ENCODE data around the gene ZNF574. TPM values are rescaled to one million over a fixed set of nuclear protein-coding genes. Genes with fewer than 3 reads are reported as not detected.

ZNF574 gene
- total and polyA plus RNA-seq, 2 of the 8 experiments (the other 6 are each of a cell fraction or from before 2014, with no cell fraction given), result 27.0 to 38.8 TPM

DNA sequence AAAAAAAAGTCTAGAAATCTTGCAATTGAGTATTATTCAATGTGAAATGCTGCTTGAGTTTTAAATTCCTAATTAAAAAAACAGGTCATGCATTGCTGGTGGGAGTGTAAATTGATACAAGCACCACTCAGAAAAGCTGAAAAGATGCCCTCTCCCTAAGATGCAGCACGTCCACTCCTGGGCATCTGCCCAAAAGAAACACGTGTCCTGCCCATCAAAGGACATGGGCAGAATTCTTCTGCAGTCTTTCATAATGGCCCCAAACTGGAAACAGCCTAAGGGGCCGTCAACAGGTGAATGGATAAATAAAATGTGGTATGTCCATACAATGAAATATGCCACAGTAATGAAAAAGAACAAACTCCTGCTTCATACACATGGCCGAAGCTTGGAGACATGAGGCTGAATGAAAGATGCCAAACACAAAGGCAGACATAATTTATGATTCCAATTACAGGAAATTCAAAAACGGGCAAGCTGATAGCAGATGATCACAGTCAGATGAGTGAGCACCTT lies 48.5 kb downstream of the ZNF574 start:
- no peak overlapping the region for H2AK5ac ChIP-seq (ENCODE audit: low read depth, low read length)
- no peak overlapping the region for H4K8ac ChIP-seq (ENCODE audit: extremely low read depth, insufficient read depth, low read length)
- H3K27me3 ChIP-seq (replicated peaks in 1 of 4; ENCODE audit: control insufficient read depth in 3 of 4, extremely low read depth in 1 of 4, insufficient read depth in 3 of 4, low read length in 3 of 4), result no peaks in the 10 kb centered on the region; a peak in 1 of 7 replicates
- WGBS, 2 experiments (ENCODE audit: extremely low coverage in 1 of 2, insufficient coverage in 1 of 2, insufficient read length in 1 of 2, insufficient replicate concordance in 2 of 2, low coverage in 1 of 2, low lambda C conversion rate in 2 of 2, missing lambda C conversion rate in 1 of 2), result 82% methylated on average over 5 of the region's 5 CpGs; no CpG with 5 or more reads in 1 of the 2 experiments
- no peaks in the 10 kb centered on the region for H3K79me1 ChIP-seq (ENCODE audit: low read depth, low read length)
- no peak overlapping the region for H3K23ac ChIP-seq (ENCODE audit: insufficient read length)
- H2BK15ac ChIP-seq (ENCODE audit: low read length), result no peak overlapping the region
- H2BK120ac ChIP-seq (replicated peaks; ENCODE audit: low read depth, low read length), result no peak overlapping the region
- no peak for TF ChIP-seq TCF12 (IDR thresholded peaks at IDR 0.05; ENCODE audit: low read depth, low read length)
- no peak for TF ChIP-seq FOSL1 (IDR thresholded peaks at IDR 0.05; ENCODE audit: insufficient read depth, low read depth, low read length)
- no peak for TF ChIP-seq MAFK (IDR thresholded peaks at IDR 0.05; ENCODE audit: low read depth, low read length)
- TF ChIP-seq CEBPB (IDR thresholded peaks at IDR 0.05; ENCODE audit: low read depth, low read length), result no peak
- no peak for TF ChIP-seq CREB1 (IDR thresholded peaks at IDR 0.05)
- no peak for TF ChIP-seq TBP (IDR thresholded peaks at IDR 0.05; ENCODE audit: low read depth, low read length)
- TF ChIP-seq BACH1 (IDR thresholded peaks at IDR 0.05; ENCODE audit: low read length), result no peak
- TF ChIP-seq POLR2AphosphoS5 (IDR thresholded peaks at IDR 0.05; ENCODE audit: low read depth, low read length), result no peak
- TF ChIP-seq RNF2 (IDR thresholded peaks at IDR 0.05; ENCODE audit: borderline replicate concordance, low read depth, low read length, missing control alignments, poor library complexity, severe bottlenecking), result no peak
- no peak for TF ChIP-seq SP2 (IDR thresholded peaks at IDR 0.05; ENCODE audit: low read length)
- no peak for TF ChIP-seq KDM1A (IDR thresholded peaks at IDR 0.05; ENCODE audit: borderline replicate concordance, low read length)
- no peak for TF ChIP-seq TEAD4 (IDR thresholded peaks at IDR 0.05; ENCODE audit: low read depth, low read length)
- no peak overlapping the region for H3K4me3 ChIP-seq (ENCODE audit: extremely low read depth in 1 of 4, insufficient read depth in 2 of 4, low read depth in 3 of 4, low read length in 4 of 4)
- no peak overlapping the region for H3K27ac ChIP-seq (ENCODE audit: low read depth, low read length)
- H4K91ac ChIP-seq (replicated peaks; ENCODE audit: insufficient read length, low read length), result no peak overlapping the region
- ChIA-PET POLR2A (ENCODE audit: partially characterized antibody) (interaction anchor here (1.2 kb wide), 1 partner anchor 11 kb away, joined by 5 read pairs; no protein-coding TSS in a partner anchor), CTCF (ENCODE audit: partially characterized antibody) (interaction anchor here (0.6 to 4.8 kb wide), 11 partner anchors 8 to 75 kb away, joined by 3 to 59 read pairs (median 6); partner anchors contain the start of gene POU2F2)
- no peak for DNase-seq (ENCODE audit: low read depth in 1 of 2, low spot score in 2 of 2)
- no peak overlapping the region for H2AFZ ChIP-seq (ENCODE audit: low read length)
- H2BK20ac ChIP-seq (ENCODE audit: low read length), result no peak overlapping the region
- no peak overlapping the region for H3K14ac ChIP-seq (ENCODE audit: insufficient read length)
- FAIRE-seq, result no peak
- H3K23me2 ChIP-seq (ENCODE audit: low read depth, low read length), result no peaks in the 10 kb centered on the region
- no peaks in the 10 kb centered on the region for H3K36me3 ChIP-seq (ENCODE audit: control insufficient read depth in 2 of 4, insufficient read depth in 4 of 4, low read length in 3 of 4)
- no peak overlapping the region for H3K4ac ChIP-seq (replicated peaks; ENCODE audit: insufficient read length, low read depth, low read length)
- H3K79me2 ChIP-seq (ENCODE audit: control insufficient read depth in 1 of 2, insufficient read depth in 2 of 2, low read length in 2 of 2), result no peaks in the 10 kb centered on the region
- H4K5ac ChIP-seq (ENCODE audit: insufficient read length, low read depth, low read length), result no peak overlapping the region
- H3K56ac ChIP-seq (replicated peaks; ENCODE audit: insufficient read length, low read depth, low read length), result no peak overlapping the region
- peaks cover 0 to 12% (median 8%) of the 10 kb centered on the region in 4 experiments; a peak in 4 of 7 replicates for H3K4me1 ChIP-seq (replicated peaks in 1 of 4; ENCODE audit: control insufficient read depth in 3 of 4, insufficient read depth in 4 of 4, low read length in 3 of 4)
- no peak overlapping the region for H3K18ac ChIP-seq (ENCODE audit: extremely low read depth, low read length)
- no peaks in the 10 kb centered on the region for H3K9me3 ChIP-seq (ENCODE audit: insufficient read depth in 2 of 2, low read depth in 1 of 2, low read length in 1 of 2)
- no peaks in the 10 kb centered on the region for H4K20me1 ChIP-seq (replicated peaks in 1 of 2; ENCODE audit: control insufficient read depth in 1 of 2, insufficient read depth in 2 of 2, low read length in 2 of 2)
- no peak overlapping the region for H3K4me2 ChIP-seq (ENCODE audit: insufficient read depth in 1 of 2, low read depth in 2 of 2, low read length in 2 of 2)
- H2BK12ac ChIP-seq (ENCODE audit: low read depth, low read length), result no peak overlapping the region
- no peak overlapping the region for H3K9ac ChIP-seq (replicated peaks in 1 of 4; ENCODE audit: extremely low read depth in 1 of 4, low read depth in 3 of 4, low read length in 3 of 4)
- H2BK5ac ChIP-seq (ENCODE audit: low read depth, low read length), result no peak overlapping the region
